Coronary artery (tissue), 2 donors: Measurements from ENCODE around the gene PIAS1.
A peak's percentile ranks its signal among the peaks of the same experiment; 100 is the strongest.
"Not testable (repeated sequence)": the region's sequence is repeated elsewhere in the genome, so short reads cannot be mapped to it uniquely, and the experiment has no call there.

ENCODE experiments used
- DNase-seq: peaks from one replicate; pipeline ENCODE4 v3.0.0-alpha.2; 2017; ENCODE audit warnings: low spot score
- H3K27ac ChIP-seq, 2 donors: fragments of 200-600 bp; sonication (generic); one replicate each; pipeline ENCODE4 v1.5.1; 2016 to 2019
- H3K4me3 ChIP-seq: fragments of 200-600 bp; sonication (generic); 2 replicates; pipeline ENCODE4 v1.5.1; 2016; ENCODE audit warnings: mild to moderate bottlenecking, moderate library complexity
- TF ChIP-seq, protein P1 (sequence below): fragments of 200-600 bp; sonication (generic); IDR thresholded peaks from one replicate; pipeline ENCODE4 v1.5.1; 2019; ENCODE audit warnings: antibody characterized with exemption

PIAS1 gene

DNA sequence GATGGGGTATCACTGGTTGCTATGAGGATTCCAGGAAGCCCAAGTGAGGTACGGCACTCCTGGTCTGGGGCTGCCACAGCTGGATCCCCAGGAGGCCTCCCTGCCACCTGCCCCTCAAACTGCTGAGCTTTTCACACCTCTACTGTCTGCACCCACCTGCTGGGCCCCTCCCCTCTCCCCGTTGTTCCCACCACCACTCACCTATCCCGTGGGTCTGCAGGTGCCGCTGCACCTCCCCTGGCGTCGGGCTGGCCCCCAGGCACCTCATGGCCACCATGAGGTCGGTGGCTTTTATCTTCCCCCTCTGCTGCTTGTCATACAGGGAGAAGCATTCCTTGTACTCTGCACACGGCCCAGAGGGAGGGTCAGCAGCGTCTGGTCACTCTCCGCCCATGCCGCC lies 145.2 kb downstream of the PIAS1 start:
- Histone ChIP-seq H3K27ac (no peak overlapping the region), H3K4me3 (no peak overlapping the region)
- TF ChIP-seq, protein P1, sequence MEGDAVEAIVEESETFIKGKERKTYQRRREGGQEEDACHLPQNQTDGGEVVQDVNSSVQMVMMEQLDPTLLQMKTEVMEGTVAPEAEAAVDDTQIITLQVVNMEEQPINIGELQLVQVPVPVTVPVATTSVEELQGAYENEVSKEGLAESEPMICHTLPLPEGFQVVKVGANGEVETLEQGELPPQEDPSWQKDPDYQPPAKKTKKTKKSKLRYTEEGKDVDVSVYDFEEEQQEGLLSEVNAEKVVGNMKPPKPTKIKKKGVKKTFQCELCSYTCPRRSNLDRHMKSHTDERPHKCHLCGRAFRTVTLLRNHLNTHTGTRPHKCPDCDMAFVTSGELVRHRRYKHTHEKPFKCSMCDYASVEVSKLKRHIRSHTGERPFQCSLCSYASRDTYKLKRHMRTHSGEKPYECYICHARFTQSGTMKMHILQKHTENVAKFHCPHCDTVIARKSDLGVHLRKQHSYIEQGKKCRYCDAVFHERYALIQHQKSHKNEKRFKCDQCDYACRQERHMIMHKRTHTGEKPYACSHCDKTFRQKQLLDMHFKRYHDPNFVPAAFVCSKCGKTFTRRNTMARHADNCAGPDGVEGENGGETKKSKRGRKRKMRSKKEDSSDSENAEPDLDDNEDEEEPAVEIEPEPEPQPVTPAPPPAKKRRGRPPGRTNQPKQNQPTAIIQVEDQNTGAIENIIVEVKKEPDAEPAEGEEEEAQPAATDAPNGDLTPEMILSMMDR, result no peak
- DNase-seq, result peak; percentile 58

DNA sequence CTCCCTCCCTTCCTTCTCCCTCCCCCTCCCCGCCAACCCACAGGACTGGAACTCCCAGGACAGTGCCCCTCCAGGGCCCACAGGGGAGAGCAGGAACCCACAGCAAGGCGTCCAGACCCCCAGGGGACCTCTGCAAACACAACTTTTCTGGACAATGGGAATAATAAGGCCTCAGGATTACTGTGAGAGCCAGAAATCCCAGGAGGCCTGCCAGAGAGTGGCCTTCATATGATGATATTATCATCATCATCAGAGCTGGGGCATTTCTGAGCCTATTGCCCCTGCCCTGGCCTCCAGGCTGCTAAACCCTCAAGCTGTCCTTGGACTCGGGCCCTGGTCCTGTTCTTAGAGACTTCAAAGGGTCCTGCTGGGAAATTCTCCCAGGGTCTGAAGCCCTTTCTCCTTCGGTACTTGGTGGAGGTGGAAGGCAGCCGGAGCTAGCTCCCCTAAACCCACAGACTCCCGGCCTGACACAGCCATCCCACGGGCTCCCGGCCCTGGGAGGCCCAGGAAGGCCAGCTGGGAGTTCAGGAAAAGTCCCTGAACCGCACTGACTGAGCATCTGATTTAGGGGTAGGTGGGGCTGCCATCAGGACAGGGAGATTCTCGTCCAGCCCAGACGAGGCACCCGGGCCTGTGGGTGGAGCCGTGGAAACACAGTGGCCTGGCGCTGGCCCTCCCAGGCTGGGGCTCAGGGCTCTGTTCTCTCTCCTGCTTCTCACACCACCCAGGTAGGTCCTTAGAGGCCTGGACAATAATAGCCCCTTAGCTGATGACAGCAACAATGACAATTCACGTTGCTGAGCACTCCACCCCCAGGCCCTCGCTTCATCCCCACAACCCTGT lies 146.1 kb downstream of the PIAS1 start:
- TF ChIP-seq, protein P1, result no peak
- Histone ChIP-seq H3K4me3 (no peak overlapping the region), H3K27ac (no peak overlapping the region)
- DNase-seq, result peak; percentile 58

DNA sequence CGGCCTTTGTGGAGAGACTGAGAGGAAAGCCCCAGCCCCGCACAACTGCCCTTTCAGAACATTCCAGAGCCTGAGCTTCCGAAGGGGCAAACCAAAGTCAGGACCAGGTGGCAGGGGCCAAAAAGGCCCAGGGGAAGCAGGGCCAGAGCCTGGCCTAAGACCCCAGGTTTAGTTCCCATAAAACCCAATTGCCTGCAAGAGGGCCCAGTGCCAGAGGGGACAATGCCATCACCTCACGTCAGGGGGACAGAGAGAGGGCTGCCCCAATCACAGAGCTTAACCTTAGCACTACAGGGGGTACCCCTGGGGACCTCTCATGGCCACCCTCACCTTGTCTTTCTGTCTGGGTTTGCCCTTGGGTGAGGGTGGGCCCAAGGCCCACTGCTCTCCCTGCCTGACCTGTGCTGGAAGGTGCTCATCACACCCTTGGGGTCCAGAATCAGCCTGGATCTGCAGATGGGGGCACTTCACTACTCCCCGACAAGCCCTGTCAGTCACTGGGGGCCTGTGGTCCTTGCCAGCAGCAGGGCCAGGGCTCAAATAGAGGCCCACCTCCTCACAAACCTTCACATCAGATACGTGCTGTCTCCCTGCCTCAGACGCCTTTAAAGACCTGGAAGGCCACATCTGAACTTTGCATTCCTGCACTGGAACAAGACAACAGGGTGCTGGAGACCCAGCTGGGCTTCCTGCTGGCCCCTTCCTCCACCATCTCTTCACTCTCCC lies 147.2 kb downstream of the PIAS1 start:
- TF ChIP-seq, protein P1, result no peak
- H3K4me3 ChIP-seq, result no peak overlapping the region
- no peak overlapping the region for H3K27ac ChIP-seq
- peak; percentile 47 for DNase-seq

DNA sequence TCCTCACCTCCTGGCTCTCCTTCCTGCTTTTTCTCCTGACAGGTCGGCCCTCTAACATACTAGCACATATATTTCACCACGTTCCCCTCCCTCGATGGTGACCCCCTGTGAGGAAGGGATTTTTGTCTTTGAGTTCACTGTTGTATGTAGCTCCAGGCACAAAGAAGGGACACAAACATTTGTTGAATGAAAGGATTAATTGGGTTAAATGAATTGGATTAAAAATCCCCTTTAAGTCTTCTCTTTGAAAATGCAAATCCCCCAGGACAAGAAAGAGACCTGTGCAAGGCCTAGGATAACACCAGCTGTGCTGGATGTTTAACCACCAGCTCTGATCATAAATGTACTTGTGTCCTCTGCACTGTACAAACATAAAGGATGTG lies 147.8 kb downstream of the PIAS1 start:
- H3K4me3 ChIP-seq, result no peak overlapping the region
- TF ChIP-seq, protein P1, result no peak
- DNase-seq, result no peak
- no peak overlapping the region for H3K27ac ChIP-seq

DNA sequence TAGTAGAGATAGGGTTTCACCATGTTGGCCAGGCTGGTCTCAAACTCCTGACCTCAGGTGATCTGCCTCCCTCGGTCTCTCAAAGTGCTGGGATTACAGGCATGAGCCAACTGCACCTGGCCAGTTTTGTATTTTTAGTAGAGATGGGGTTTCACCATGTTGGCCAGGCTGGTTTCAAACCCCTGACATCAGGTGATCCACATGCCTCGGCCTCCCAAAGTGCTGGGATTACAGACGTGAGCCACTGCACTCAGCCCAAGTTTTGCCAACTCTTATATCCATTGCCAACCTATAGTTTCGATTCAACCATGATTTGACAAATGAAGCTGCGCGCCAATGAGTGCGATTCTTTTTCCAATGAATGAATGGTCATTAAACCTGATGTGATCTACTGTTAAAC lies 148.9 kb downstream of the PIAS1 start:
- H3K27ac ChIP-seq, H3K4me3 ChIP-seq: not testable (repeated sequence)
- peak; percentile 24 for DNase-seq

DNA sequence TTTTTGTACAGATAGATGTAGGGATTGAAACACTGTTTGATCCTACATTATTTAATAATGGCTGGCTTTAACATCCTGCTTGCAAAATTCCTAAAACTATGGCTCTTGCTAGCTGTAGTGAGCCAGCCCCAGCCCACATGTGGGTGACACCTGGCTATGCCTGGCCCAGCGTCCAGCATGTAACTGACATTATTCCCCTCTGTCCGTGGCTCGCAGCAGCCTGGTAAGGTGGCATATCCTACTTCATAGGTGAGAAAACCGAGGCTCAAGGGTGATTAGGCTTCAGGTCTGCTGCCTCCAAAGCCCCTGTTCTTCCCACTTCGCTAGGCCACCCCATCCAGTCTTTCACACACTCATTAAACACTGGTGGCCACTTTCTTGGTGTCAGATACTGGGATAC lies 149.4 kb downstream of the PIAS1 start:
- peak; percentile 55 for DNase-seq
- no peak overlapping the region for H3K4me3 ChIP-seq
- TF ChIP-seq, protein P1, result no peak
- no peak overlapping the region for H3K27ac ChIP-seq

DNA sequence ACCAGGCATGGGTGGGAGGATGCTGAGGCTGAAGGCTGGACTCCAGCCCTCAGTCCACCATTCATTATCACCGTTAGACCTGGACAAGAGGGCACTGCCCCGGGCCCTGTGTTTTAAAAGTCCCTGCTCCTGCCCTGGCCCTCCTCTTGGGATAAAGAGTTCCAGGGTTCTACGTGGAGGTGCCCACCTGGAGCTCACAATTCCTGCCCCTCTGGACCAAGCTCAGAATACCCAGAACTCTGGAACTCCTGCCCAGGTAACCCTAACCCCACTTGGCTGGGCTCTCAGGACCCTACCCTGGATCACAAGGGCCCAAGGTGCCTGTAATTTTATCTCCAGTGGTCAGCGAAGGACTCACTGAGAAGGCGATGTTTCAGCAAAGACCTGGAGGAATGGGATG lies 149.8 kb downstream of the PIAS1 start:
- H3K4me3 ChIP-seq, result no peak overlapping the region
- H3K27ac ChIP-seq, result no peak overlapping the region
- peak; percentile 50 for DNase-seq
- TF ChIP-seq, protein P1, result no peak
